ENCODE measurements around the gene RAPGEF2. TPM values are rescaled to one million over a fixed set of nuclear protein-coding genes. Genes with fewer than 3 reads are reported as not detected.

The RAPGEF2 gene
- total and polyA plus RNA-seq, 9 of the 15 experiments (the other 6 are each of a cell fraction or from before 2014, with no cell fraction given): 3.1 to 32.6 (median 23.1) TPM

GRCh38 chr4:159197260-159197884 is 94.5 kb downstream of the RAPGEF2 start:
- TF ChIP-seq CBX3 (IDR thresholded peaks at IDR 0.05; ENCODE audit: borderline replicate concordance in 1 of 2, low read length in 2 of 2) (no peak), ATF1 (CRISPR knock-in tag; IDR thresholded peaks at IDR 0.05) (no peak), ATF1 (tag; IDR thresholded peaks at IDR 0.05) (no peak), SIRT6 (IDR thresholded peaks at IDR 0.05; ENCODE audit: low read depth, low read length) (no peak)
- no peak overlapping the region for H3K27ac ChIP-seq (ENCODE audit: extremely low read depth, low read depth, low read length)
- no TSS peak for BruUV-seq (replicated peaks)
- H3K4me3 ChIP-seq: no peak overlapping the region
- H3K4me1 ChIP-seq (replicated peaks in 1 of 2; ENCODE audit: control insufficient read depth in 2 of 2, insufficient read depth in 2 of 2, low read length in 2 of 2): peaks cover 3 to 22% of the 10 kb centered on the region in 2 experiments; a peak in 4 of 5 replicates
- no peak for DNase-seq (ENCODE audit: extremely low read depth in 1 of 4, low spot score in 3 of 4)
- ChIA-PET CTCF (ENCODE audit: low intra/inter-chr PET ratio) (no interaction called here), POLR2A (no interaction called here)
- no peak for ATAC-seq
- no peaks in the 10 kb centered on the region for H3K9me1 ChIP-seq (ENCODE audit: control insufficient read depth, insufficient read depth, low read length)
- H3K79me2 ChIP-seq (ENCODE audit: control insufficient read depth, insufficient read depth, low read length): peaks cover 2% of the 10 kb centered on the region; the same call in 1 of the 3 replicates
- H3K36me3 ChIP-seq (ENCODE audit: control insufficient read depth, insufficient read depth, low read length): peaks cover 2% of the 10 kb centered on the region; the same call in 1 of the 3 replicates
- H3K9ac ChIP-seq (ENCODE audit: insufficient read depth in 1 of 2, low read depth in 2 of 2, low read length in 2 of 2): no peak overlapping the region
- 0 out of 2 replicates have a peak, but pooled peaks cover 7% of the 10 kb centered on the region for H4K20me1 ChIP-seq (replicated peaks; ENCODE audit: control insufficient read depth, insufficient read depth, low read length)
- no peaks in the 10 kb centered on the region for H3K27me3 ChIP-seq (ENCODE audit: control insufficient read depth in 2 of 2, insufficient read depth in 2 of 2, low read length in 2 of 2)
- H3K4me2 ChIP-seq (ENCODE audit: insufficient read depth, low read length): no peak overlapping the region
- in situ Hi-C loops (cut with MboI): no loop called here
- WGBS (ENCODE audit: insufficient coverage, low coverage, missing lambda C conversion rate): 70% methylated on average over 4 of the region's 4 CpGs
- intact Hi-C loops (cut with micrococcal nuclease): no loop called here
- no peak overlapping the region for H2AFZ ChIP-seq (ENCODE audit: low read depth, low read length)
- FAIRE-seq: no peak
- H3K9me3 ChIP-seq (replicated peaks; ENCODE audit: control insufficient read depth, insufficient read depth, low read depth, low read length): no peaks in the 10 kb centered on the region

GRCh38 chr4:159197885-159198269 is 95.0 kb downstream of the RAPGEF2 start:
- in situ Hi-C loops (cut with MboI): no loop called here
- H3K9me1 ChIP-seq (ENCODE audit: control insufficient read depth, insufficient read depth, low read length): no peaks in the 10 kb centered on the region
- intact Hi-C loops (cut with micrococcal nuclease): no loop called here
- H3K4me3 ChIP-seq: no peak overlapping the region
- BruUV-seq (replicated peaks): no TSS peak
- TF ChIP-seq ZNF512 (tag; IDR thresholded peaks at IDR 0.05) (peak; percentile 73), BHLHE40 (IDR thresholded peaks at IDR 0.05; ENCODE audit: low read length) (no peak), ELK1 (CRISPR knock-in tag; IDR thresholded peaks at IDR 0.05) (no peak), CEBPB (tag; IDR thresholded peaks at IDR 0.05) (no peak), E2F1 (CRISPR knock-in tag; IDR thresholded peaks at IDR 0.05) (no peak)
- no peak overlapping the region for H2AFZ ChIP-seq (ENCODE audit: low read depth, low read length)
- POLR2A ChIA-PET: interaction anchor here (0.7 to 0.8 kb wide), 2 partner anchors 267 to 372 kb away, joined by 3 to 4 read pairs; no protein-coding TSS in a partner anchor
- H3K27me3 ChIP-seq (ENCODE audit: control insufficient read depth in 2 of 2, insufficient read depth in 2 of 2, low read length in 2 of 2): no peaks in the 10 kb centered on the region
- 0 out of 2 replicates have a peak, but pooled peaks cover 7% of the 10 kb centered on the region for H4K20me1 ChIP-seq (replicated peaks; ENCODE audit: control insufficient read depth, insufficient read depth, low read length)
- ATAC-seq: no peak
- 89% methylated on average over 6 of the region's 6 CpGs for WGBS (ENCODE audit: insufficient coverage, low coverage, missing lambda C conversion rate)
- H3K36me3 ChIP-seq (ENCODE audit: control insufficient read depth, insufficient read depth, low read length): peaks cover 2% of the 10 kb centered on the region; the same call in 1 of the 3 replicates
- no peak overlapping the region for H3K27ac ChIP-seq (ENCODE audit: extremely low read depth, low read depth, low read length)
- H3K4me2 ChIP-seq (ENCODE audit: insufficient read depth, low read length): no peak overlapping the region
- H3K4me1 ChIP-seq (replicated peaks in 1 of 2; ENCODE audit: control insufficient read depth in 2 of 2, insufficient read depth in 2 of 2, low read length in 2 of 2): peaks cover 3 to 22% of the 10 kb centered on the region in 2 experiments; a peak in 4 of 5 replicates
- H3K79me2 ChIP-seq (ENCODE audit: control insufficient read depth, insufficient read depth, low read length): peaks cover 2% of the 10 kb centered on the region; the same call in 1 of the 3 replicates
- DNase-seq (ENCODE audit: extremely low read depth in 1 of 4, low spot score in 3 of 4): no peak
- CTCF ChIA-PET (ENCODE audit: low intra/inter-chr PET ratio): no interaction called here
- no peak overlapping the region for H3K9ac ChIP-seq (ENCODE audit: insufficient read depth in 1 of 2, low read depth in 2 of 2, low read length in 2 of 2)
- no peak for FAIRE-seq
- no peaks in the 10 kb centered on the region for H3K9me3 ChIP-seq (replicated peaks; ENCODE audit: control insufficient read depth, insufficient read depth, low read depth, low read length)
